Measurements from ENCODE around the gene PLCB1. TPM values are rescaled to one million over a fixed set of nuclear protein-coding genes. Genes with fewer than 3 reads are reported as not detected.
"Not testable (repeated sequence)": the region's sequence is repeated elsewhere in the genome, so short reads cannot be mapped to it uniquely, and the experiment has no call there.

PLCB1 gene
- total RNA-seq, 1 experiment from 2014 or later: 16.0 TPM

- DNase-seq: no peak
- Histone ChIP-seq H3K4me3 (no peak overlapping the region), H3K36me3 (no peaks in the 10 kb centered on the region), H3K27me3 (no peaks in the 10 kb centered on the region), H3K9me3 (no peaks in the 10 kb centered on the region)
Measured at GRCh38 chr20:8147476-8147875, 15.4 kb downstream of the PLCB1 start.

GRCh38 chr20:8148501-8148900 is 16.4 kb downstream of the PLCB1 start:
- H3K36me3 ChIP-seq: no peaks in the 10 kb centered on the region
- no peak for DNase-seq
- H3K9me3 ChIP-seq: no peaks in the 10 kb centered on the region
- H3K27me3 ChIP-seq: no peaks in the 10 kb centered on the region
- no peak overlapping the region for H3K4me3 ChIP-seq

GRCh38 chr20:8150591-8150990 is 18.5 kb downstream of the PLCB1 start:
- DNase-seq: no peak
- Histone ChIP-seq H3K36me3 (no peaks in the 10 kb centered on the region), H3K9me3 (no peaks in the 10 kb centered on the region), H3K4me3 (no peak overlapping the region), H3K27me3 (no peaks in the 10 kb centered on the region)

GRCh38 chr20:8151372-8151771 is 19.3 kb downstream of the PLCB1 start:
- Histone ChIP-seq H3K9me3 (no peaks in the 10 kb centered on the region), H3K36me3 (no peaks in the 10 kb centered on the region), H3K4me3 (no peak overlapping the region), H3K27me3 (no peaks in the 10 kb centered on the region)
- no peak for DNase-seq

GRCh38 chr20:8152183-8152582 is 20.1 kb downstream of the PLCB1 start:
- H3K9me3 ChIP-seq: no peaks in the 10 kb centered on the region
- no peaks in the 10 kb centered on the region for H3K36me3 ChIP-seq
- peak; percentile 70 for DNase-seq
- H3K27me3 ChIP-seq: no peaks in the 10 kb centered on the region
- H3K4me3 ChIP-seq: no peak overlapping the region

- Histone ChIP-seq H3K9me3 (no peaks in the 10 kb centered on the region), H3K27me3 (no peaks in the 10 kb centered on the region), H3K36me3 (no peaks in the 10 kb centered on the region), H3K4me3 (no peak overlapping the region)
- DNase-seq: no peak
Measured at GRCh38 chr20:8152847-8153246, 20.8 kb downstream of the PLCB1 start.

- Histone ChIP-seq H3K27me3 (no peaks in the 10 kb centered on the region), H3K9me3 (peaks cover 5% of the 10 kb centered on the region; the same call in 1 of the 2 replicates), H3K36me3 (no peaks in the 10 kb centered on the region), H3K4me3 (no peak overlapping the region)
- DNase-seq: no peak
Measured at GRCh38 chr20:8153281-8153908, 21.3 kb downstream of the PLCB1 start.

- H3K4me3 ChIP-seq: no peak overlapping the region
- H3K36me3 ChIP-seq: no peaks in the 10 kb centered on the region
- H3K9me3 ChIP-seq: peaks cover 14% of the 10 kb centered on the region
- no peak for DNase-seq
- H3K27me3 ChIP-seq: no peaks in the 10 kb centered on the region
Measured at GRCh38 chr20:8154638-8155037, 22.6 kb downstream of the PLCB1 start.

- no peak for DNase-seq
- Histone ChIP-seq H3K9me3 (peaks cover 14% of the 10 kb centered on the region), H3K36me3 (no peaks in the 10 kb centered on the region), H3K27me3 (no peaks in the 10 kb centered on the region), H3K4me3 (no peak overlapping the region)
Measured at GRCh38 chr20:8155229-8155628, 23.2 kb downstream of the PLCB1 start.

- Histone ChIP-seq H3K9me3 (peaks cover 14% of the 10 kb centered on the region), H3K27me3 (no peaks in the 10 kb centered on the region), H3K4me3 (no peak overlapping the region), H3K36me3 (no peaks in the 10 kb centered on the region)
- peak; percentile 88 for DNase-seq
Measured at GRCh38 chr20:8155812-8156211, 23.7 kb downstream of the PLCB1 start.

- peaks cover 14% of the 10 kb centered on the region for H3K9me3 ChIP-seq
- H3K36me3 ChIP-seq: no peaks in the 10 kb centered on the region
- no peaks in the 10 kb centered on the region for H3K27me3 ChIP-seq
- no peak overlapping the region for H3K4me3 ChIP-seq
- DNase-seq: peak; percentile 28
Measured at GRCh38 chr20:8156235-8157079, 24.4 kb downstream of the PLCB1 start.

GRCh38 chr20:8159217-8159616 is 27.2 kb downstream of the PLCB1 start:
- H3K4me3 ChIP-seq, DNase-seq, H3K27me3 ChIP-seq, H3K36me3 ChIP-seq: not testable (repeated sequence)
- H3K9me3 ChIP-seq: peaks cover 14% of the 10 kb centered on the region

- no peaks in the 10 kb centered on the region for H3K36me3 ChIP-seq
- peaks cover 14% of the 10 kb centered on the region for H3K9me3 ChIP-seq
- no peak overlapping the region for H3K4me3 ChIP-seq
- DNase-seq: no peak
- H3K27me3 ChIP-seq: no peaks in the 10 kb centered on the region
Measured at GRCh38 chr20:8161264-8162071, 29.4 kb downstream of the PLCB1 start.

GRCh38 chr20:8162610-8163009 is 30.5 kb downstream of the PLCB1 start:
- H3K9me3 ChIP-seq: peaks cover 14% of the 10 kb centered on the region
- DNase-seq: no peak
- H3K4me3 ChIP-seq: no peak overlapping the region
- H3K36me3 ChIP-seq: no peaks in the 10 kb centered on the region
- no peaks in the 10 kb centered on the region for H3K27me3 ChIP-seq

GRCh38 chr20:8163543-8163942 is 31.5 kb downstream of the PLCB1 start:
- H3K27me3 ChIP-seq: no peaks in the 10 kb centered on the region
- H3K4me3 ChIP-seq: no peak overlapping the region
- no peaks in the 10 kb centered on the region for H3K36me3 ChIP-seq
- H3K9me3 ChIP-seq: peaks cover 7% of the 10 kb centered on the region
- DNase-seq: no peak

GRCh38 chr20:8166730-8167129 is 34.7 kb downstream of the PLCB1 start:
- no peaks in the 10 kb centered on the region for H3K36me3 ChIP-seq
- H3K27me3 ChIP-seq: no peaks in the 10 kb centered on the region
- no peak for DNase-seq
- H3K4me3 ChIP-seq: no peak overlapping the region
- H3K9me3 ChIP-seq: no peaks in the 10 kb centered on the region

- no peak overlapping the region for H3K4me3 ChIP-seq
- H3K27me3 ChIP-seq: no peaks in the 10 kb centered on the region
- no peak for DNase-seq
- no peaks in the 10 kb centered on the region for H3K9me3 ChIP-seq
- H3K36me3 ChIP-seq: no peaks in the 10 kb centered on the region
Measured at GRCh38 chr20:8168785-8169288, 36.8 kb downstream of the PLCB1 start.

Data from MG63 (cell line).